LHCN-M2 (cell line): ENCODE results near the gene SLC2A10. TPM values are rescaled to one million over a fixed set of nuclear protein-coding genes. Genes with fewer than 3 reads are reported as not detected.
"Not testable (repeated sequence)": the region's sequence is repeated elsewhere in the genome, so short reads cannot be mapped to it uniquely, and the experiment has no call there.

Experiments
- DNase-seq: peaks from one replicate; pipeline ENCODE4 v3.0.0-alpha.2; 2012; ENCODE audit warnings: low read depth
- polyA plus RNA-seq: library from polyadenylated mRNA; unstranded; fragments of >200 nt; gene quantifications from one replicate; pipeline ENCODE4 v1.2.1, GENCODE V29; 2012; ENCODE audit warnings: missing spikeins
- total RNA-seq: library from RNA; depleted of rRNA; stranded (reverse); fragments of >200 nt; gene quantifications from 2 replicates; pipeline ENCODE4 v1.2.3, GENCODE V29; 2014; rRNA removed

SLC2A10 gene
- 21.0 and 31.0 TPM in 2 replicates for total RNA-seq
- 12.1 TPM for polyA plus RNA-seq

- peak; percentile 53 for DNase-seq
These were observed at the start of gene SLC2A10 for GRCh38 chr20:46709459-46710152. Gene SLC2A10, plus strand, starts transcription at chr20:46709649. Its CDS starts 88 bp downstream, at chr20:46709737.

DNA sequence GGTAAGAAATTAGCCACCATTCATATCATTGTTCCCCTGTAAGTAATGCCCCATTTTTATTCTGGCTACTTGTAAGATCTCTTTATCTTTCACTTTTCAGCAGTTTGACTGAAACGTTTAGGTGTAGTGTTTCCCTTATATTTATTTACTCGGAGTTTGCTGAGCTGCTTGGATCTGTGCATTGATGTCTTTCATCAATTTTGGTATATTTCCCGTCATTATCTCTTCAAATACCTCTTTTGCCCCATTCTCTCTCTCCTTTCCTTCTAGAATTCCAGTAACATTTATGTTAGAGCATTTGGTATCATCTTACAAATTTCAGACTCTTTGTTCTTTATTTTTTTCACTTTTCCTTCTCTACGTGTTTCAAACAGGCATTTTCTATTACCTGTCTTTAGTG is 49.0 kb upstream of the SLC2A10 start:
- DNase-seq, result no peak

GRCh38 chr20:46661659-46662058 is 47.8 kb upstream of the SLC2A10 start:
- no peak for DNase-seq

DNA sequence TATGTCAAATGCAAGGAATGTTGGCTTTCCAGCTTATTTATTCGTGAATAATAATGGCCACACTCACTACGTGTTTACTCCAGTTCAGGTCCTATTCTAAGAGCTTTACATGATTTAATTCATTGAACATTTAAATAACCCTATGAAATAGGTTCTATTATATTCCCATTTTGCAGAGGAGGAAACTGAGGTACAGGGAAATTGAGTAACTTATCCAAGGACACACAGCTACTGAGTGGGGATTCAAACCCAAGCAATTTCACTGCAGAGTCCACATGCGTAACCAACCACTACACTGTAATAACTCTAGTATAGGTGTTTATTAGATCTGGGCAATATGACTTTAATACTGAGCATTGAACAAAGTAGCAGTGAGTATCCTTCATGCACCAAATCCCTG is 45.9 kb upstream of the SLC2A10 start:
- no peak for DNase-seq

DNA sequence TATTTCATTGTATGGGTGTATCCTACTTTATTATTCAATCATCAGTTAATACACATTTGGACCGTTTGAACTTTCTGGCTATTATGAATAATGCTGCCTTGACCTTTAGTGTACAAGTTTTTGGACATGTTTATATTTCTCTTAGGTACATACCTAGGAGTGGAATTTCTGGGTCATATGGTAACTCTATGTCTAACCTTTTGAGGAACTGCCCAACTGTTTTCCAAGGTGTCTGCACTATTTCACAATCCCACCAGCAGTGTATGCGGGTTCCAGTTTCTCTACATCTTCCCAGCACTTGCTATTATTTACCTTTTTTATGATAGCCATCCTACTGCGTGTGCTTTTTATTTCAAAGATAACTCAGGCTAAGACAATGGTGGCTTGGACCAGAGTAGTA is 43.8 kb upstream of the SLC2A10 start:
- no peak for DNase-seq

DNA sequence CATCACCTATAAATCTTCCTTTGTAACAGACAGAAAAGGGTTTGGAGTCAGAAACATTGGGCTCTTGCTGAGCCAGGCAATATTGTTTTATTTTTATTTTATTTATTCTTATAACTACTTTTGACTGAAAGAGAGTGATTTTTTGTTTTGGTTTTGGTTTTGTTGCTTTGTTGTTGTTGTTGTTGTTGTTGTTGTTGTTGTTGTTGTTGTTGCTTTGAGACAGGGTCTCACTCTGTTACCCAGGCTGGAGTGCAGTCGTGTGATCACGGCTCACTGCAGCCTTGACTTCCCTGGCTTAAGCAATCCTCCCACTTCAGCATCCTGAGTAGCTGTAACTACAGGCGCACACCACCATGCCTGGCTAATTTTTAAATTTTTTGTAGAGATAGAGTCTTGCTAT is 43.1 kb upstream of the SLC2A10 start:
- DNase-seq, result no peak

DNA sequence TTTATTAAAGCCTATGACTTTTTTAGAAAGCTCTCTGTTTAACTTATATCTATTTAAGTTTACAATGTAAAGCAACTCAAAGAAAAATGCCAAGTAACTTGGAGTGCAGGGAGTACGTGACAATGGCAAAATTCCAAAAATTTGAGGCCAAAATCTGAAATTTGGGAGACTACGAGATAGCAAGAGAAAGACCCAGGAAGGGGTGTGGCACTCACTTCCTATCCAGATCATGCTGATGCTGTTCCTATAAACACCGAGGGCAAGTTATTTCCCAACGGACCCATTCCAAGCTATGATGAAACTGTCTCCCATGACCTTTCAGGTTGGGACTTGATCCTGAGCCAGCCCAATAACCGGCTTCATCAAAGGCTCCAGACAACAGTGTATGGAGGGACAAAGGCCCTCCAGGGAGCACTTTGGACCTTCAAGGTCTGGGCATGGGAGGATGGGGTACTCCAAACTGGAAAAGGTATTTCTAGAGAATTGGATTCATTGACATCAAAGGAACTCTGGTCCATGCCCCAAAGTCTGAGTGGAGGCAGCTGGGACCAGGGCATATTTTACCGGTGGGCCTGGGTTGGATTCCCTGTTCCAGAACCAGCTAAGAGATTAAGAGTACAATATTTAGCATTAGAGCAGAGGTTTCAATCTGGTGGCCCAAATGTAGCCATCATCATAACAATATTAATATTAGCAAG is 42.5 kb upstream of the SLC2A10 start:
- no peak for DNase-seq

- DNase-seq, result no peak
These were observed 39.2 kb upstream of the SLC2A10 start for GRCh38 chr20:46670228-46670584.

GRCh38 chr20:46670585-46671584 is 38.6 kb upstream of the SLC2A10 start:
- no peak for DNase-seq

DNA sequence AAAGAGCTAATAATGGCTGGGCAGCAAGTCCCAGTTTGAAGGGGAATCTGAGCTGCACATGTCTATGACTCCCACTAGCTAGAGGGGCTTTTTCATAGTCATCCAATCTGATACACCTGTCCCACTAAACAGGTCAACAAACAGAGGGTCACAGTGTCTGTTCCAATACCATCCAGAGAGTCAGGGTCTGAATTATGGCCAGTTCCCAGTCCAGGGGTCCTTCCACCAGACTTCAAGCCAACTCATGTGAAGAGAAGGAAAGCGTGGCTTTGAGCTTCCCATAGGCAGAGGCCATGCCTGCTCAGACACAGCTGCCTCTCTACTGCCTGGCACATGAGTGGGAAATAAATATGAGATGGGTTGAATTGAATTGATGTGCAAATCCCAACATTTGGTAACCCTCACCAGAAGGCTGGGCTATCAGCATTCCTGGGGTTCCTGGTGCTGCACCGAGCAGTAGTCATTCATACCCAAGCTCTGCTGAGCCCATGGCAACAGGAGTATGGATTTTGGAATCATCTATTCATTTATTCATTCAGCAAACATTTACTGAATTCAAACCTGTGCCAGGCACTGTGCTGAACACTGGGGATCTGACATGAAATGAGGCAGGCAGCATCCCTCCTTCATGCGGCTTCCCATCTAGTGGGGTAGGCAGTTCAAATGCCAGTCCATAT is 37.4 kb upstream of the SLC2A10 start:
- DNase-seq, result no peak

GRCh38 chr20:46672543-46673148 is 36.8 kb upstream of the SLC2A10 start:
- no peak for DNase-seq

- DNase-seq, result no peak
These were observed 35.8 kb upstream of the SLC2A10 start for GRCh38 chr20:46673394-46674252.

DNA sequence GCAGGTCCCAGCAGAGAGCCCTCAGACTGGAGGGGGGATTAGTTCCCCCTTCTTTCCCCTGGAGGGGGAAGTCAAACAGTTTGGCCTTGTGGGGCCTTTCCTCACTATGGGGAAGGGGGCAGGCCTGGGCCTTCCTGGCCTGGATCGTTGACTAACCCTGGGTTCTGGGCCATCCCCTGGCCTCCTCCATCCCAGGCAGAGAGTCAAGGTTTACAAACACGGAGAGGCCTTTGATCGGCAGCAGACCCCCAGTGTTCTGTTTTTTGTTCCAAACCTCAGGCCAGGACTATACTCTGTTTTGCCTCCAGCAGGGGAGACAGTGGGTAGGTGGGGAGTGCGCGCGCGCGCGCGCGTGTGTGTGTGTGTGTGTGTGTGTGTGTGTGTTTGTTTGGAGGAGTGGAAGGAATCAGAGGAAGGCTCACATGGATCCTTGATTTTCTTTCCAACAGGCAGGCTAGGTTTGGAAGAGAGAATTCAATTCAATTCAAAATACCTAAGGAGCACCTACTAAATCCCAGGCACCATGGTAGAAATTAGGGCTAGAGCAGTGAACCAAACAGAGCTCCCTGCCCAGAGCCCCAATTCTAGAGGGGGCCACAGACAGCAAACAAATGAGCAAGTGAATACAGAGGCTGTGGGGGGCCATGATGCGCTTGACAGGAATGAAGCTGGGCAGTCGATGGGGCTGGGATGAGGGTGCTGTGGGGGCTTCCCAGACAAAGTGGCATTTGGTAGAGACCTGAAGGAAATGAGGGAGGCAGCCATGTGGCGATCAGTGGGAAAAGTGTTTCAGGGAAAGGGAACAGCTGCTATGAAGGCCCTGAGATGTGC is 35.0 kb upstream of the SLC2A10 start:
- no peak for DNase-seq

DNA sequence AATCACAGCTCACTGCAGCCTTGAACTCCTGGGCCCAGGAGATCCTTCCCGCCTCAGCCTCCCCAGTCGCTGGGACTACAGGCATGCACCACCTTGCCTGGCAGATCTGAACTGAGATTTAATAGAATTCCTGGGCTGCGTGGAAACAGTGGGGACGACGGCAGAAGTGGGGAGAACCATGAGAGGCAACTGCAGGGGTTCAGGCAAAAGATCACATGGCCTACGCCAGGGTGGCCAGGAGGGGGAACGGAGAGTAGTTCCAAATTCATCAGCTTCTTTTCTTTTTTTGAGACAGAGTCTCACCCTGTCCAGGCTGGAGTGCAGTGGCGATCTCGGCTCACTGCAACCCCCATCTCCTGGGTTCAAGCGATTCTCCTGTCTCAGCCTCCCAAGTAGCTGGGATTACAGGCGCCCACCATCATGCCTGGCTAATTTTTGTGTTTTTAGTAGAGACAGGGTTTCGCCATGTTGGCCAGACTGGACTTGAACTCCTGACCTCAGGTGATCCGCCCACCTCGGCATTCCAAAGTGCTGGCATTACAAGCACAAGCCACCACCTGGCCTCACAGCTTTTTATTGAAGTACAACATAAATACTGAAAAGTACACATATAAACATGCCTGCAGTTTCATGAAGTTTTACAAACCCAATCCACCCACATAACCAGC is 32.7 kb upstream of the SLC2A10 start:
- not testable (repeated sequence) for DNase-seq

DNA sequence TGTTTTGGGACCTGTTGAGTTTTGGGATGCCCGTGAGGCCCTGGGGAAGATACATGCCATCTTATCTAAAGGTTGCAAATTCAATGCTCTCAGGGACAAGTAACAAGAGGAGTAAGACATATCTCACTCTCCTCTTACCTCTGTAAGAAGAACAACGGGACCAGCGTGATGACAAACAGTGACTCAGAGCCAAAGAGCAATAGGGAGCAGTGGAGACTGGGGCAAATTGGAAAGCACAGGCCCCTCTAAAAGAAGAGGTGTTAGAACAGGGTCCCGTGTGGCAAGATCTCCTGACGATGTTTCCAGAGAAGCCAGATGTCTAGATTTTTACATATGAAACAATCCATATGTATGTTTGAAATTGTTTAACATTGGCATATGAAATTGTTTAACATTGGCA is 31.8 kb upstream of the SLC2A10 start:
- DNase-seq, result no peak

GRCh38 chr20:46678516-46678915 is 30.9 kb upstream of the SLC2A10 start:
- DNase-seq, result no peak

GRCh38 chr20:46680684-46681031 is 28.8 kb upstream of the SLC2A10 start:
- no peak for DNase-seq

DNA sequence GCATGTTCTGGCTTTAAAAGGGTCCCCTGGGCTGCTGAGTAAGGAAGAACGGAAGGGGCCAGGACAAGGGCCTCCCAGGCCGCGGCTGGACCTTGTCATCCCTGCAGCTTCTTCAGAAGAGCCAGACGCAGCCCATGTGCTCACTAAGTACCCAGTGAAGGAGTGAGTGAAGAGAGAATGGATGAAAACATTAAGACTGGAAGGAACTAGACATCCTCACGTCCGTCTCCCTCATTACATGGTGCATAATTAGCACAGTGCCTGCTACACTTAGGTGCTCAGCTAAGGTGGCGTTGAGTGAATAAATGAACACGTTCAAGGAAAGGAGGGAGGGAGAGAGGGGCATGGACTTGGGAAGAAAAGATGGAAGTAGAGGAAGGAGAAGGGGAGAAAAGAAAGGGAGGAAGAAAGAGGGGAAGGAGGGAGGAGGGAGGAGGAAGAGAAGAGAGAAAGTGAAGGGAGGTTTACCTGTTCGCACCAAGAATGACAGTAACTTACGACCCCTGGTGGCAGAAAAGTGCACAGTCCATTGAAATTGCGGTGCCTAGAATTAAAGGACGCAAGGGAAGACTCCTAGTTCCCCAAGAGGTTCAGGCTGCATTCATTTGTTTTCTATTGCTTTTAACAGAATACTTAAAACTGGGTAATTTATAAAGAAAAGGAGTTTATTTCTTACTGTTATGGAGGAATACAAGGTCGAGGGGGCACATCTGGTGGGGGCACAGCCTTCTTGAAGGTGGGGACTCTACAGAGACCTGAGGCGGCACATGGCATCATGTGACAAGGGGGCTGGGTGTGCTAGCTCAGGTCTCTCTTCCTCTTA is 28.2 kb upstream of the SLC2A10 start:
- DNase-seq, result peak; percentile 37
